GM19397 (cell line): Measurements from ENCODE around the gene LRRIQ4.
A peak's percentile ranks its signal among the peaks of the same experiment; 100 is the strongest.

Experiments
- ATAC-seq: cut with Tn5 transposase; IDR thresholded peaks from one replicate; pipeline ENCODE4 v1.9.1; 2021; ENCODE audit warnings: mild to moderate bottlenecking, moderate library complexity; ENCODE audit not compliant: unreplicated experiment

The LRRIQ4 gene

DNA sequence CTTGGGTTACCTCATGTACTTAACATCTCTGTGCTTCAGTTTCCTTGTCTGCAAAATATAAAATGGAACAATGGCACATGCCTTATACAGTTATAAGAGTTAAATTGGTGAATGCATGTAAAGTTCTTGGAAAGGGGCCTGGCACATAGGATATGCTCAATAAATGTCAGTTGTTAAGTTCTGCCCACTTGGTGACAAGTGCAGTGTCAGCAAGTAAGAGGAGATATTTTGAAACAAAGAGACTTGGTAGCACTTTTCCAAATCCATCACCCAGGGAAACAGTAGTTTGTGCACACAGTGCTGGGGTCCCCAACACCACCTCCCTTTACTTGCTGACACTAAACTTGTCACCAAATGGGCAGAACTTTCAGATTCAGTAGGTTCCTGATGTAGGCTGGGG, 37.9 kb downstream of the LRRIQ4 start:
- no peak for ATAC-seq

- ATAC-seq, result no peak
Observed at GRCh38 chr3:169855514-169855913, 42.8 kb downstream of the LRRIQ4 start.

DNA sequence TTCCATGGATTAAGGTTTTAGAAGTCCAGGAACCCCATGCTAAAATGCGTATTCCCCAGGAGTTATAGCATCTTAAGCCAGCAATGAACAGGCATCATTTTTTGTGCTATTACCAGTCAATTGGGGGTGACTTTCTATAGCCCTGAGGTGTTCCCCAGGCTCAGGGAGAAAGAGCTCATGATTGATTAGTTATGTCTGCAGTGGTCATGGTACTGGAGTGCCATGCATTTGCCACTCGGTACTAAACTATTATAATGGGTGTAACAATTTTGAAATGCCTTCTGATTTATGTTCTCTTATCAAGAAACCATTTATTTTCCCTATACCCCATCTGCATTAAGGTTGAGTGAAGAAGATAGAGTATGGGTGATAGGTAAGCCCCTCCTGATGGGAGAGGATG, 45.1 kb downstream of the LRRIQ4 start:
- no peak for ATAC-seq

DNA sequence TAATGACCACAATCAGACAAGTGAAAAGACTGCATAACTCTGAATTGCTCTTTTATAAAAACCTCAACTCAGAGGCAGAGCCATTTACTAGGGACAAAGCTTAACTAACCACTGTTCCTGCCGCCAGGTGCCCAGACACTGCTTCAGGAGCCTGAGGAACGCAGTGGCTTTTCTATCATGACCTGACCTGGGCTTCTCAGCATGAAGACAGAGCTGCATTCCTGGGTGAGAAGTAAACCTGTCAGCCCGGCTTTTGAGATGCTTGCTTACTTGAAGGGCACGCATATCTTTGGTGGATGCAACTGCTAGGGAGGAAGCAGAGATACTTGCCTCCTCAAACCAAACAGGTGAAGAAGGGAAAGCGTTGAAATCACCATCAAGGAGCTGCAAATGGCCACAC, 49.2 kb downstream of the LRRIQ4 start:
- no peak for ATAC-seq

DNA sequence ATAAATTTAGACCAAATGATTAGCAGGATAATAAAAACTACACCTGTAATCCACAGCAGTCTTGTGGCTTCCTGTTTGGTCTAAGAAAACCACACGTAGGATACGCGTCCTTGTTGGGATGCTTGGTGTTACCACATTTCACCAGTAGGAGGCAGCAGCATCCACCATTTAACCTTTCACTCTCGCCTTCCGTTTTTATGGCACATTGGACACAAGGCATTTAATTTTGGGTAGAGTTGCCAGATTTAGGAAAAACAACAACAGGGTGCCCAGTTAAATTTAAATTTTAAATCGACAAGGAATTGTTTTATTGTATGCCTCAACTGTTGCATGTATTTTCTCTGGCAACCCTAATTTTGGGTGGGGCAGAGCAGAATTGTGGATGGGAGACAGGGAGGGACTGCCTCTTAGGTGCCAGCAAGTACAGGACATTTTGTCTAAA, 50.8 kb downstream of the LRRIQ4 start:
- no peak for ATAC-seq

DNA sequence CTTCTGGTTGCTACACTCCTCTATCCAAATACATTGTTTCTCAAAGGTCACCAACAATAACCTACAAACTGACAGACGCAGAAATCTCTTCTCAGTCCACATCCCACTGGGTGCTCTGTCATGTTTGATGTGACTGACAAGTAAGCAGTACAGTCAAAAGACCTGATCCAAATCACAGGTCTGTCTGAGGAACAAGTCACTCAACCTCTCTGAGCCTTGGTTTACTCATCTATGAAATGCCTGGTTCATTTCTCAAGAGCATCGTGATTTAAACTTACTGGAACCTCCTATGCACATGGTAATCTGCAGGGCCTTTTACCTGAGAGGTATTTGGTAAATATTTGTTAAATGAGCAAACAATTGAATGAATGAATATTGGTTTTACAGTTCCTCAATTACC, 51.6 kb downstream of the LRRIQ4 start:
- no peak for ATAC-seq

- peak; percentile 62 for ATAC-seq
Observed at GRCh38 chr3:169865176-169865767, 52.6 kb downstream of the LRRIQ4 start.

GRCh38 chr3:169867584-169868210, 55.0 kb downstream of the LRRIQ4 start:
- no peak for ATAC-seq

DNA sequence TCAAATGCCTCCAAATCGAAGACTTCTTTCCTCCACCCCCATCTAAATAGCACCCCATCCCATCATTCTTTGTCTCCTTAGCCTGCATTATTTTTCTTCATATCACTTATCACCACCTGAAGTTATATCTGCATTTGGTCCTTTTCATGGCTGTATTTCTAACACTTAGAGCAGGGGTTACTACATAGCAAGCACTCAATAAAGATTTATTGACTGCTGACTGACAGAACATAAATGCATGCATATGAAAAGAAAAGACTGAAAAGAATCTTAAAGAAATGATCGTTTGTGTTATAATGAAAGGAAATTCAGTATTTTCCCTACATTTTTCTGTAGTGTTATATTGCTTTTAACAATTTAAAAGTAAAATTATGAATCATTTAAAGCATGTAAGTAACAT, 55.7 kb downstream of the LRRIQ4 start:
- no peak for ATAC-seq

DNA sequence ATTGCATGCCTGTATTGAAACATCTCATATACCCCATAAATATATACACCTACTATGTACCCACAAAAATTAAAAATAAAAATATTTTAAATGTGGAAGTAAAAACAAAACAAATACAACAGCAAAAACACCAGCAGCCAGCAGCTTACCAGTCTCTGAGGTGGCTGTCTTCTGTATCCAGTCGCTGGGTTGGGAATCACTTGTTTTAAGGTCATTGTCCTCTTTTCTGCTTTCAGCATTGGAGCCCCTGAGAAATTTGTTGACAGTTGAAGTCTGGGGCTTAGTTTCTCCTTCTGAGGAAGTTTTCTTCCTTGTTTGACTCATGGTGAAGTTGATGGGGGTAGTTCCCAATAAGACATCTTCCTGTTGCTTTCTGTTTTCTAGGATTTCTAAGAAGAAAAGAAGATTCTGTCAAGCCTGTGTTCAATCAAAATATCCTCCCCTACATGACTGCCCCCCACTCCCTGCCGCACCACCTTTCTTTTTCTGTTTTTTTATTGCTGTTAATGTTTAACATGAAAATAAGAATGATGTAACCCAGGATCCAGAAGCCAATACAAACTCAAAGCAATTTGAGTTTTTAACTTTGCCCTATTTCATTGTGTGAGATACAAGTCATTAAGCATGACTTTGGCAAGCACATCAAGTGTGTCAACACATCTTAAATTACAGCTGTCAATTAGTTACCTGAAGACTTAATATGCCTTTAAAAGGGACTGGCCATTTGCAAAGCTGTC, 57.0 kb downstream of the LRRIQ4 start, which contains the start of gene LRRC31:
TSS of gene LRRC31 (minus strand) at position 452 of the 737 bp plus-strand sequence. CDS start at position 324, 128 bp downstream.
- no peak for ATAC-seq

DNA sequence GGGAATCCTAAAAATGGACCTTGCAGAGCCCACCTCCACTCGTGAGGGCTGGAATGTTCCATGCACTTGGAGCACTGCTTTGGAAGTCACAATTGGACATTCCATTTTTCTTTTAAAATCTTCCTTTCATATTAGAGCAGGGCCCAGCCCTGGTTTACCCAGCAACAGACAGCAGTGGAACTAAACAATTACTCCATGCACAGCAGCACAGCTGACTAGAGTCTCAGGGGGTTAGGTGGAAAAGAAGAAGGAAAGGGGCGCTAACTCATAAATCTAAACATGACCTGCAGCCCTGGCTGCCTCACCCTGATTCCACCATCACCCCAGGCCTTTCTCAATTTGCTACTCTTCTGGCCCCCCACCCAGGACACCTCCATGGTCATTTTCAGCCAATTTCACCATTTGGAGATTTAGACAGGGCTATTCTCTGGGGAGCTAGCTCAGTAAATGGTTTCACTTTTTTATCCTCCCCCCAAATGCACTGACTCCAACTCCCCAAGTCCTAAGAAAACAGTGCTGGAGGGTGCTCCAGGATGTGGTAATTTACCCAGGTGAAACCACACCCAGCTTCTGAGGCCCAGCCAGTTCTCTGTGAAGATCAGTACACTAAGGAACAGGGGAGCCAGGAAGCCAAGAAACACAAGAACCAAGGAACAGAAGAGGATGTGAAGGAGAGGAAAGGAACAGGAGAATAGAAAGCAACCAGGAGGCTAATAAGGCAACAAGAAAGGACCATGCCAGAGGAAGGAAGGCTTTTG, 58.6 kb downstream of the LRRIQ4 start:
- no peak for ATAC-seq

- no peak for ATAC-seq
Observed at GRCh38 chr3:169879013-169879557, 66.4 kb downstream of the LRRIQ4 start.

GRCh38 chr3:169879845-169880575, 67.3 kb downstream of the LRRIQ4 start:
- ATAC-seq, result no peak

GRCh38 chr3:169880576-169881250, 68.0 kb downstream of the LRRIQ4 start:
- no peak for ATAC-seq

DNA sequence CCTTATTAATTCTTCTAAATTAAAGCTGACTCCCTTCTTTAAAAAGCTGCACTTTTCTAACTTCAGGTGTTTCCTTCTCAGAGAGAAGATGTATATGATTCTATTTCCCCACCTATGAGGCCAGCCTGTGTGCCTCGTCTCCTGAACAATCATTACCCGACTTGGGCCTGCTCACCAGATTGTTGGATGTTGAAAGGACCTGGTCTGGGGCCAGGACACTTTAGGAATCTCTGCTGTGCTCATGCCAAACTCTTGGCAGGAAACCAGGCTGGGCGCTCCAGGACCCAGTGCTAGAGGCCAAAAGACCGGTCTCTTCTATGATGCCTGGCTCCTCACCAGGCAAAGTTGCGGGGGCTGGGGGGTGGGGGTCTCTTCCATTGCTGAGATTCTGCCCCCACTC, 74.0 kb downstream of the LRRIQ4 start:
- no peak for ATAC-seq
